NCI-H82 (cell line): ENCODE results near the gene LMO7.
"Not testable (repeated sequence)": the region's sequence is repeated elsewhere in the genome, so short reads cannot be mapped to it uniquely, and the experiment has no call there.

Experiments
- DNase-seq: peaks from one replicate; lab custom pipeline; 2025; lab: John Stamatoyannopoulos, UW

LMO7 gene

GRCh38 chr13:75699062-75699461, 62.9 kb downstream of the LMO7 start:
- DNase-seq = no peak

- not testable (repeated sequence) for DNase-seq
Measured at GRCh38 chr13:75699717-75700116, 63.6 kb downstream of the LMO7 start.

GRCh38 chr13:75700552-75700951, 64.4 kb downstream of the LMO7 start:
- no peak for DNase-seq

- no peak for DNase-seq
Measured at GRCh38 chr13:75702476-75702875, 66.3 kb downstream of the LMO7 start.

GRCh38 chr13:75703769-75704168, 67.6 kb downstream of the LMO7 start:
- DNase-seq = no peak

- peak; percentile 60 for DNase-seq
Measured at GRCh38 chr13:75704194-75704926, 68.2 kb downstream of the LMO7 start.

GRCh38 chr13:75704927-75705288, 68.8 kb downstream of the LMO7 start:
- DNase-seq = peak; percentile 57

GRCh38 chr13:75705395-75705794, 69.3 kb downstream of the LMO7 start:
- no peak for DNase-seq

- DNase-seq = no peak
Measured at GRCh38 chr13:75705908-75706307, 69.8 kb downstream of the LMO7 start.

- no peak for DNase-seq
Measured at GRCh38 chr13:75713852-75714251, 77.7 kb downstream of the LMO7 start.

GRCh38 chr13:75715601-75716523, 79.7 kb downstream of the LMO7 start:
- DNase-seq = no peak

GRCh38 chr13:75717525-75717924, 81.4 kb downstream of the LMO7 start:
- no peak for DNase-seq

- DNase-seq = no peak
Measured at GRCh38 chr13:75721307-75721706, 85.2 kb downstream of the LMO7 start.

GRCh38 chr13:75723901-75724300, 87.8 kb downstream of the LMO7 start:
- no peak for DNase-seq

GRCh38 chr13:75724752-75725517, 88.8 kb downstream of the LMO7 start:
- DNase-seq = no peak

GRCh38 chr13:75725736-75726135, 89.6 kb downstream of the LMO7 start:
- DNase-seq = no peak

GRCh38 chr13:75726306-75726705, 90.2 kb downstream of the LMO7 start:
- DNase-seq = no peak

- not testable (repeated sequence) for DNase-seq
Measured at GRCh38 chr13:75733113-75733512, 97.0 kb downstream of the LMO7 start.

GRCh38 chr13:75736173-75736572, 100.0 kb downstream of the LMO7 start:
- no peak for DNase-seq

- no peak for DNase-seq
Measured at GRCh38 chr13:75738841-75739240, 102.7 kb downstream of the LMO7 start.

GRCh38 chr13:75739244-75739868, 103.2 kb downstream of the LMO7 start:
- DNase-seq = no peak

- no peak for DNase-seq
Measured at GRCh38 chr13:75740031-75740430, 103.9 kb downstream of the LMO7 start.
